Right atrium auricular region (tissue), 2 donors: ENCODE results near the gene MYO1D. TPM values are rescaled to one million over a fixed set of nuclear protein-coding genes. Genes with fewer than 3 reads are reported as not detected.
"Not testable (repeated sequence)": the region's sequence is repeated elsewhere in the genome, so short reads cannot be mapped to it uniquely, and the experiment has no call there.

Experiments
- DNase-seq: peaks from one replicate; pipeline ENCODE4 v3.0.0-alpha.2; 2019; ENCODE audit warnings: low spot score
- H3K27ac ChIP-seq, 2 donors: fragments of 200-600 bp; sonication (generic); 1 replicate in 1 of 2; 2 replicates in 1 of 2; pipeline ENCODE4 v1.5.1; 2016 to 2019
- H3K27me3 ChIP-seq, 2 donors: fragments of 200-600 bp; sonication (generic); one replicate each; pipeline versions ENCODE4 v1.5.1 to v1.6.0; 2017 to 2019
- H3K36me3 ChIP-seq: fragments of 200-600 bp; sonication (generic); one replicate; pipeline ENCODE4 v1.5.1; 2016
- H3K4me1 ChIP-seq, 2 donors: fragments of 200-600 bp; sonication (generic); one replicate each; pipeline versions ENCODE4 v1.5.1 to v1.6.0; 2017 to 2019
- H3K4me3 ChIP-seq, 2 donors: fragments of 200-600 bp; sonication (generic); 1 replicate in 1 of 2; 2 replicates in 1 of 2; pipeline ENCODE4 v1.5.1; 2017 to 2019; ENCODE audit warnings: mild to moderate bottlenecking in 1 of 2, moderate library complexity in 1 of 2
- H3K9me3 ChIP-seq, 2 donors: fragments of 200-600 bp; sonication (generic); one replicate each; pipeline ENCODE4 v1.5.1; 2019
- total RNA-seq, 2 donors: library from RNA; depleted of rRNA; stranded (reverse); fragments of >200 nt; gene quantifications; one replicate each; pipeline ENCODE4 v1.1.0, GENCODE V29; 2016
- TF ChIP-seq, protein P1 (sequence below), 2 donors: fragments of 200-600 bp; sonication (generic); IDR thresholded peaks; one replicate each; pipeline ENCODE4 v1.5.1; 2019; ENCODE audit warnings: antibody characterized with exemption in 2 of 2

The MYO1D gene
- total RNA-seq, 2 donors from 2014 or later = 21.9 to 25.1 TPM

GRCh38 chr17:32746280-32746679 is 130.6 kb downstream of the MYO1D start:
- Histone ChIP-seq H3K4me3 (no peak overlapping the region), H3K36me3 (peaks cover 6% of the 10 kb centered on the region), H3K27me3 (no peaks in the 10 kb centered on the region), H3K9me3 (no peaks in the 10 kb centered on the region), H3K27ac (no peak overlapping the region), H3K4me1 (no peaks in the 10 kb centered on the region)
- no peak for DNase-seq
- TF ChIP-seq, protein P1, sequence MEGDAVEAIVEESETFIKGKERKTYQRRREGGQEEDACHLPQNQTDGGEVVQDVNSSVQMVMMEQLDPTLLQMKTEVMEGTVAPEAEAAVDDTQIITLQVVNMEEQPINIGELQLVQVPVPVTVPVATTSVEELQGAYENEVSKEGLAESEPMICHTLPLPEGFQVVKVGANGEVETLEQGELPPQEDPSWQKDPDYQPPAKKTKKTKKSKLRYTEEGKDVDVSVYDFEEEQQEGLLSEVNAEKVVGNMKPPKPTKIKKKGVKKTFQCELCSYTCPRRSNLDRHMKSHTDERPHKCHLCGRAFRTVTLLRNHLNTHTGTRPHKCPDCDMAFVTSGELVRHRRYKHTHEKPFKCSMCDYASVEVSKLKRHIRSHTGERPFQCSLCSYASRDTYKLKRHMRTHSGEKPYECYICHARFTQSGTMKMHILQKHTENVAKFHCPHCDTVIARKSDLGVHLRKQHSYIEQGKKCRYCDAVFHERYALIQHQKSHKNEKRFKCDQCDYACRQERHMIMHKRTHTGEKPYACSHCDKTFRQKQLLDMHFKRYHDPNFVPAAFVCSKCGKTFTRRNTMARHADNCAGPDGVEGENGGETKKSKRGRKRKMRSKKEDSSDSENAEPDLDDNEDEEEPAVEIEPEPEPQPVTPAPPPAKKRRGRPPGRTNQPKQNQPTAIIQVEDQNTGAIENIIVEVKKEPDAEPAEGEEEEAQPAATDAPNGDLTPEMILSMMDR (IDR thresholded peaks at IDR 0.05) = no peak

DNA sequence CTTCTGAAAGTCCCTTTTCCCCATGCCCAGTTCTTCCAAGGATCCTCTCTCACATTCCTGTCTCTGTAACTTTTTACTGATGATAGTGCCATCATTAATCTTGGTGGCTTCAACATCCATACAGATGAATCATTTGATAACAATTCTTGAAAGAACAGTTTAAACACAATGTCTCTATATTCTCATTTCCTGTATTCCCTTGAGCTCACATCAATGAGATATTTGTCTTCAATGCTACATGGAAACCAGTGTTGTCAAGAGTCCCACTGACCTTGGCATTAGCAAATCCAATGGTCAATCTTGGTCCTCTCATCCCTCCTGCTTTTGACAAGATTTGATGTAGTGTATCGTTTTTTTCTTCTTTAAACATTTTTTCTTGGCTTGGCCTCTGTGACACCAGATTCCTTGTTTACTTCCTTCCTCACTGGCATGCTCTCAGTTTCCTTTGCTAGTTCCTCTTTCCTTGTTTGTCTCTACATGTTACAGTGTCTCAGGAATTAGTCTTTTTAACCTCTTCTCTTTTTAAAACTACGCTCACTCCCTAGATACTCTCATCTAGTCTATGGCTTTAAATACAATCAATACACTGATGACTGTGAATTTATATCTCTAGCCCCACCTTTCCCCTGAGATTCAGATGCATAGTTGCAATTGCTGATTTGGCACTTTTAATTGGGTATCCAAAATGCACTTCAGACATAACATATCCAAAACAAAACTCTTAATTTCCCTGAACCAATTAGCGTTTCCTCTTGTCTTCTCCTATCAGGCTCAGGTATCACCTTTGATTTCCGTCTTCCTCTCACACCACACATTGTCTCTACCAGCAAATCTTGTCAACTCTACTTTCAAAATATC is 134.0 kb downstream of the MYO1D start:
- peaks cover 6% of the 10 kb centered on the region for H3K36me3 ChIP-seq
- TF ChIP-seq, protein P1 (IDR thresholded peaks at IDR 0.05) = no peak
- H3K9me3 ChIP-seq = no peaks in the 10 kb centered on the region
- no peak overlapping the region for H3K4me3 ChIP-seq
- no peaks in the 10 kb centered on the region for H3K4me1 ChIP-seq
- H3K27ac ChIP-seq = no peak overlapping the region
- no peak for DNase-seq
- no peaks in the 10 kb centered on the region for H3K27me3 ChIP-seq

- Histone ChIP-seq H3K36me3 (peaks cover 6% of the 10 kb centered on the region), H3K4me3 (no peak overlapping the region), H3K27ac (no peak overlapping the region), H3K4me1 (no peaks in the 10 kb centered on the region), H3K9me3 (no peaks in the 10 kb centered on the region), H3K27me3 (no peaks in the 10 kb centered on the region)
- TF ChIP-seq, protein P1 (IDR thresholded peaks at IDR 0.05) = no peak
- DNase-seq = no peak
Observed at GRCh38 chr17:32741381-32741780, 135.5 kb downstream of the MYO1D start.

DNA sequence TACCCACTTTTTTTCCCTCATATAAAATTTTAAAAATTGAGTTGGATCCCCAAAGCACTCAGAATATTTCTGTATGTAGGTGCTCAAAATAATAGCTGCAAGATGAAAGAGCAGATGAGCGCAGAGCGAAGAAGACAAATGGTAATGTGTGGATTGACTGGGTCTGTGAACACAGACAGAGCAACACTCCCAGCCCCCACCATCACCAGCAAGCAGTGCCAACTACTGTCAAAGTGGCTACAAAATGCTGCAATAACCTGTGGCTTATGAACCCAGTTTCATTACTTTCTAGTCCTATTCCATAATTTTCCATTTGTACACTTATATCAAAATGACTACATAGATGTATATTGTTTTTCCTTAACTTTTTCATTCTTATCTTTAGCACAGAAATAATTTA is 137.2 kb downstream of the MYO1D start:
- Histone ChIP-seq H3K4me3 (no peak overlapping the region), H3K27ac (no peak overlapping the region), H3K4me1 (no peaks in the 10 kb centered on the region), H3K9me3 (no peaks in the 10 kb centered on the region), H3K27me3 (no peaks in the 10 kb centered on the region), H3K36me3 (no peaks in the 10 kb centered on the region)
- DNase-seq = no peak
- TF ChIP-seq, protein P1 (IDR thresholded peaks at IDR 0.05) = no peak

GRCh38 chr17:32739151-32739550 is 137.8 kb downstream of the MYO1D start:
- DNase-seq, H3K27me3 ChIP-seq, H3K36me3 ChIP-seq, H3K9me3 ChIP-seq, H3K4me1 ChIP-seq, H3K27ac ChIP-seq, H3K4me3 ChIP-seq: not testable (repeated sequence)

DNA sequence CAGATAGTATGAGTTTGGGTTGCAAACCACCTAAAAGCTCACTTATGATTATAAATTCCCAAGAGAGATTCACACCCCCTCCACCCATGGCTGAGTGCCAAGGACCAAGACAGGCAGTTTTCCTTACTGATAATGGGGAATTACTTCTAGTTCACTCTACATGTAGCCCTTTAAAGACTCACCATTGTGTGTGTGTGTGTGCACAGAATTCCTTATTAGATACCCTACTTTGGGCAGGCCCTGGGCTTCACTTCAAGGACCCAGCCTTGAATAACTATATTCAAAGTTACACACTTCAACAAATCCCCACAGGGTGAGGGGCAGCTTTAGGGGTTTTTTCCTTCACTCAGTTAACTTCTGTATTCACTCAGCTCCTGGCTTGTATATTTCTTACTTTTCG is 143.5 kb downstream of the MYO1D start:
- H3K4me3 ChIP-seq = no peak overlapping the region
- H3K36me3 ChIP-seq = peaks cover 5% of the 10 kb centered on the region
- H3K4me1 ChIP-seq = no peaks in the 10 kb centered on the region
- no peaks in the 10 kb centered on the region for H3K9me3 ChIP-seq
- H3K27me3 ChIP-seq = no peaks in the 10 kb centered on the region
- TF ChIP-seq, protein P1 (IDR thresholded peaks at IDR 0.05) = no peak
- no peak overlapping the region for H3K27ac ChIP-seq
- DNase-seq = no peak
